HUES64 (cell line): ENCODE results near the gene ZNF585A.
A peak's percentile ranks its signal among the peaks of the same experiment; 100 is the strongest.
"Not testable (repeated sequence)": the region's sequence is repeated elsewhere in the genome, so short reads cannot be mapped to it uniquely, and the experiment has no call there.

Experiments
- H3K27ac ChIP-seq: 2 replicates; pipeline ENCODE4 v1.7.0; 2013; ENCODE audit warnings: low read depth, low read length, inconsistent platforms
- H3K27me3 ChIP-seq: 2 replicates; pipeline ENCODE4 v1.6.1; 2013; ENCODE audit warnings: mild to moderate bottlenecking, low read length; ENCODE audit not compliant: insufficient read depth
- H3K36me3 ChIP-seq: 2 replicates; pipeline ENCODE4 v1.6.1; 2013; ENCODE audit warnings: mild to moderate bottlenecking, low read length; ENCODE audit not compliant: insufficient read depth
- H3K4me1 ChIP-seq: 2 replicates; pipeline ENCODE4 v1.6.1; 2013; ENCODE audit warnings: mild to moderate bottlenecking, low read length, moderate library complexity; ENCODE audit not compliant: insufficient read depth
- H3K4me3 ChIP-seq: 2 replicates; pipeline ENCODE4 v1.5.1; 2013; ENCODE audit warnings: mild to moderate bottlenecking, low read length, moderate library complexity
- H3K9ac ChIP-seq: 2 replicates; pipeline ENCODE4 v1.6.1; 2013; ENCODE audit warnings: mild to moderate bottlenecking, low read depth, low read length
- H3K9me3 ChIP-seq: 2 replicates; pipeline ENCODE4 v1.6.1; 2013; ENCODE audit warnings: low read depth, low read length; ENCODE audit not compliant: insufficient read depth
- WGBS: fragments of 150-250, 120-280 bp; methylation state at CpG from one replicate; pipeline ENCODE4 v1.1.7; 2013; ENCODE audit warnings: missing lambda C conversion rate; 5-methylcytosine and 5-hydroxymethylcytosine counted together

ZNF585A gene

DNA sequence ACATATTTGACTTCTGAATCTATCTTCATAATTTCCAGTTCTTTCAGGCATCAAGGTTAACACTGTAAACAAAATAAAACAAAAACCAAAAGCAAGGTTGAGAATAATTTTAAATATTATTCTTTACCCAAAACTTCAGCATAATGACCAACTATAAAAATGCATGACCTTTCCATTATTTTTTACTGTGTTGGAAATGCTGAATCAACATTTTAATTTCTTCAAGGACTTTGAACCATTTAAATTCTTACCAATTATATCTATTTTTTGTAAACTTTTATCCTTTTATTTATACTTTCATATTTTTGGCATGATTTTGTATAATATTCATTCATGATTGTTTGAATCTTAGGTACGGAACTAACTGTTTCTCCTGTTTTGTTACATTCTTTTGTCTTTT is 6.9 kb downstream of the ZNF585A start:
- Histone ChIP-seq H3K9me3 (peaks cover 53% of the 10 kb centered on the region; the same call in 1 of the 2 replicates), H3K4me1 (no peaks in the 10 kb centered on the region), H3K36me3 (peaks cover 79% of the 10 kb centered on the region), H3K27ac (no peak overlapping the region), H3K27me3 (no peaks in the 10 kb centered on the region), H3K4me3 (no peak overlapping the region), H3K9ac (no peak overlapping the region)
- 100% methylated on average over 1 of the region's 1 CpG for WGBS

DNA sequence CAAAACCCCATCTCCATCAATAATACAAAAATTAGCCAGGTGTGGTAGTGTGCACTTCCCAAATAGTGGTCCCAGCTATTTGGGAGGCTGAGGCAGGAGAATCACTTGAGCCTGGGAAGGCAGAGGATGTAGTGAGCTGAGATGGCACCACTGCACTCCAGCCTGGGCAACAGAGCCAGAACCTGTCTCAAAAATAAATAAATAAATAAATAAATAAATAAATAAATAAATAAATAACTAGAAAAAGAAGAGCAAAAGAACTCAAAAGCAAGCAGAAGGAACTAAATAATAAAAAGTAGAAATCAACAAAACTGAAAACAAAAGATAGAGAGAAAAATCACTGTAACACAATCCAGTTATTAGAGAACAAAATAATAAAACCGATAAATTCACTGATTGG is 12.3 kb downstream of the ZNF585A start:
- Histone ChIP-seq H3K9me3 (peaks cover 93% of the 10 kb centered on the region), H3K4me1 (no peaks in the 10 kb centered on the region)

DNA sequence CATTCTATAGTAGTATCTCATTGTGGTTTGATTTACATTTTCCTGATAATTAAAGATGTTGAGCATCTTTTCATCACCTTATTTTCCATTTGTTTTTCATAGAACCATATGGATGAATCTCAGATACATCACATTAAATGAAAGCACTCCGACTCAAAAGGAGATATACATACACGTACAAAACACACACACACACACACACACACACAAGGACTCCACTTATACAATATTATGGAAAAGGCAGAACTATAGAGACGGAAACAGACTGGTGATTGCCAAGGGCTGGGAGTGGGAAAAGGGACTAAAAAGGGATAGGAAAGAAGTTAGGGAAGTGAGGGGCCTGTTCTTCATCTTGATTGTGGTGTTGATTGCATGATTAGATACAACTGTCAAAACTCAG is 24.3 kb downstream of the ZNF585A start:
- Histone ChIP-seq H3K36me3 (peaks cover 25% of the 10 kb centered on the region), H3K4me3 (no peak overlapping the region), H3K9me3 (peaks cover 83% of the 10 kb centered on the region), H3K27me3 (no peaks in the 10 kb centered on the region), H3K27ac (no peak overlapping the region), H3K9ac (no peak overlapping the region), H3K4me1 (no peaks in the 10 kb centered on the region)
- 95% methylated on average over 3 of the region's 3 CpGs for WGBS

More for the DNA sequence above, 12.3 kb downstream of the ZNF585A start:
- Histone ChIP-seq H3K9ac (no peak overlapping the region), H3K36me3 (peaks cover 69% of the 10 kb centered on the region), H3K27me3 (no peaks in the 10 kb centered on the region), H3K27ac (no peak overlapping the region), H3K4me3 (no peak overlapping the region)
- 100% methylated on average over 1 of the region's 1 CpG for WGBS

DNA sequence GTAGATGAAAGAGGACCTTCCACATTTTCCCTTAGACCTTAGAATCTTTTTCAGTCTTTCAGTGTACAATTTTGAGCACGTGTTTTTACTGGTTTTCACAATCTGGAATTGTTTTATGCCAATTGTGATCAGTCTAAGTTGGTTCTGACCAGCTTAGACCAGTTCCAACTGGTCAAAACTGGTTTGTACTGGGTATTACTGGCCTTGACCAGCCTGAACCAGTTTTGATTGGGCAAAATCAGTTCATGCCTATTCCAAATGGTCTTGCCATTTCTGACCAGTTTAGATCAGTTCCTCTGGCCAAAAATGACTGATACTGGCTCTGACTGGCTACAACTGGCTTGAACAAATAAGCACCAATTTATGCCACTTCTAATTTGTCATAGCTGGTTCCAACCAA is 36.4 kb downstream of the ZNF585A start:
- Histone ChIP-seq H3K9ac (no peak overlapping the region), H3K4me1 (no peaks in the 10 kb centered on the region), H3K27me3 (no peaks in the 10 kb centered on the region), H3K36me3 (no peaks in the 10 kb centered on the region), H3K4me3 (no peak overlapping the region), H3K9me3 (peaks cover 90% of the 10 kb centered on the region), H3K27ac (no peak overlapping the region)
- 0% methylated on average over 1 of the region's 1 CpG for WGBS

DNA sequence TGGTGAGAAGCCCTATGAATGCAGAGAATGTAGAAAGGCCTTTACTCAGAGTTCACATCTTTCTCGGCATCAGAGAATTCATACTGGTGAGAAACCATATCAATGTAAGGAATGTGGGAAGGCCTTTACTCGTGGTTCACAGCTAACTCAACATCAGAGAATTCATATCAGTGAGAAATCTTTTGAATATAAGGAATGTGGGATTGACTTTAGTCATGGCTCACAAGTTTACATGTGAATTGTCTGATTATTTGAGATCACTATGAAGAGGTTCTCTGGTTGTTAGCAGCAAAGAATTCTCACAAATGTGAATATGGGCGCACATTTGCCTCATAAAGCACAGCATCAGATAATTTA is 43.7 kb downstream of the ZNF585A start:
- H3K9ac ChIP-seq = no peak overlapping the region
- no peaks in the 10 kb centered on the region for H3K27me3 ChIP-seq
- peak overlapping the region; percentile 26; the same call in 1 of the 2 replicates for H3K4me3 ChIP-seq
- WGBS = 94% methylated on average over 2 of the region's 3 CpGs
- no peak overlapping the region for H3K27ac ChIP-seq
- H3K4me1 ChIP-seq = no peaks in the 10 kb centered on the region
- peaks cover 97% of the 10 kb centered on the region for H3K9me3 ChIP-seq
- H3K36me3 ChIP-seq = peaks cover 41% of the 10 kb centered on the region

DNA sequence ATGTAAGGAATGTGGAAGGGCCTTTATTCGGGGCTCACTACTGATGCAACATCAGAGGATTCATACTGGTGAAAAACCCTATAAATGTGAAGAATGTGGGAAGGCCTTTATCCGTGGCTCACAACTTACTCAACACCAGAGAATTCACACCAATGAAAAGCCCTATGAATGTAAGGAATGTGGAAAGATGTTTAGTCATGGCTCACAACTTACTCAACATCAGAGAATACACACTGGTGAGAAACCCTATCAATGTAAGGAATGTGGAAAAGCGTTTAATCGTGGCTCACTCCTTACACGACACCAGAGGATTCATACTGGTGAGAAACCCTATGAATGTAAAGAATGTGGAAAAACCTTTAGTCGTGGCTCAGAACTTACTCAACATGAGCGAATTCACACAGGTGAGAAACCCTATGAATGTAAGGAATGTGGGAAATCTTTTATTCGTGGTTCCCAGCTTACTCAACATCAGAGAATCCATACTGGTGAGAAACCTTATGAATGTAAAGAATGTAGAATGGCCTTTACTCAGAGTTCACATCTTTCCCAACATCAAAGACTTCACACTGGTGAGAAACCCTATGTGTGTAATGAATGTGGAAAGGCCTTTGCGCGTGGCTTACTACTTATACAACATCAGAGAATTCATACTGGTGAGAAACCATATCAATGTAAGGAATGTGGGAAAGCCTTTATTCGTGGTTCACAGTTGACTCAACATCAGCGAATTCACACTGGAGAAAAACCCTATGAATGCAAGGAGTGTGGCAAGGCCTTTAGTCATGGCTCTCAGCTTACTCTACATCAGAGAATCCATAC is 44.3 kb downstream of the ZNF585A start:
- H3K27ac ChIP-seq = no peak overlapping the region
- H3K9ac ChIP-seq = no peak overlapping the region
- H3K9me3 ChIP-seq = peaks cover 94% of the 10 kb centered on the region
- H3K36me3 ChIP-seq = peaks cover 41% of the 10 kb centered on the region
- no peaks in the 10 kb centered on the region for H3K27me3 ChIP-seq
- WGBS = 96% methylated on average over 8 of the region's 12 CpGs
- peak overlapping the region; percentile 8; the same call in 1 of the 2 replicates for H3K4me3 ChIP-seq
- no peaks in the 10 kb centered on the region for H3K4me1 ChIP-seq

DNA sequence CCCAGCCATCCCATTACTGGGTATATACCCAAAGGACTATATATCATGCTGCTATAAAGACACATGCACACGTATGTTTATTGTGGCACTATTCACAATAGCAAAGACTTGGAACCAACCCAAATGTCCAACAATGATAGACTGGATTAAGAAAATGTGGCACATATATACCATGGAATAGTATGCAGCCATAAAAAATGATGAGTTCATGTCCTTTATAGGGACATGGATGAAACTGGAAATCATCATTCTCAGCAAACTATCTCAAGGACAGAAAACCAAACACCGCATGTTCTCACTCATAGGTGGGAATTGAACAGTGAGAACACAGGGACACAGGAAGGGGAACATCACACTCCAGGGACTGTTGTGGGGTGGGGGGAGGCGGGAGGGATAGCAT is 50.4 kb downstream of the ZNF585A start:
- H3K36me3 ChIP-seq, H3K4me1 ChIP-seq, H3K27me3 ChIP-seq, H3K4me3 ChIP-seq, H3K27ac ChIP-seq, H3K9ac ChIP-seq: not testable (repeated sequence)
- no CpG with 5 or more reads among the region's 3 CpGs for WGBS
- peaks cover 42% of the 10 kb centered on the region for H3K9me3 ChIP-seq

DNA sequence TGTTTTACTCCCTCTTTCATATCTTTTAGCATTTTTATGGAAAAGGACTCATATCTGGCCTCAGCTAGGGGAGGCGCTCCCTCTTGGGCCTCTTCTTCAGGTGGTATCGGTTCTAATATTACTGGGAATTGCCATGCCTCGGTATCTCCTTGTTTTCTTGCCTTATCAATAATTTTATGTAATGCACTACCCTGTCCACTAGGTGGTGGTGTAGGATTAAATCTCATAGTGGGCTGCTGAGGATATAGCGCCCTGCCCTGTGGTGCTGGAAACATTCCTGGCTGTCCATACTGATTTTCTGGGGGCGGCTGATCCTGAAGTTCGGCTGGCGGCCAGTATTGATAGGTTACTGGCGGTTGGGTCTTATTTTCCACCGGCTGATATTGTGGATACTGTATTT is 58.5 kb downstream of the ZNF585A start:
- no peak overlapping the region for H3K4me3 ChIP-seq
- no peaks in the 10 kb centered on the region for H3K27me3 ChIP-seq
- no peak overlapping the region for H3K27ac ChIP-seq
- no peaks in the 10 kb centered on the region for H3K4me1 ChIP-seq
- H3K36me3 ChIP-seq = peaks cover 8% of the 10 kb centered on the region; the same call in 1 of the 2 replicates
- H3K9me3 ChIP-seq = peaks cover 58% of the 10 kb centered on the region
- no peak overlapping the region for H3K9ac ChIP-seq
- 97% methylated on average over 8 of the region's 9 CpGs for WGBS

DNA sequence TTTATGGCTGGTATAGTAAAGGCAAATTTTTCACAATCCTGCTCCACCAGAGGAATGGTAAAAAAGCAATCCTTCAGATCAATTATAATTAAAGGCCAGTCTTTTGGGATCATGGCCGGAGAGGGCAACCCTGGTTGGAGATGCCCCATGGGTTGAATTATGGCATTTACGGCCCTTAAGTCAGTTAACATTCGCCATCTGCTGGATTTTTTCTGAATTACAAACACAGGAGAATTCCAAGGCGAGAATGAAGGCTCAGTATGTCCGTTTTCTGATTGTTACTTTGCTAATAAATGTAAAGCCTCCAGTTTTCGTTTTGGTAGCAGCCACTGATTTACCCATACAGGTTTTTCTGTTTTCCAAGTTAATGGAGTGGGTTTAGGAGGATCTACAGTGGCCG is 60.7 kb downstream of the ZNF585A start:
- H3K27me3 ChIP-seq, H3K27ac ChIP-seq, H3K9ac ChIP-seq, H3K4me3 ChIP-seq, H3K4me1 ChIP-seq: not testable (repeated sequence)
- WGBS = 87% methylated on average over 7 of the region's 7 CpGs
- Histone ChIP-seq H3K36me3 (peaks cover 13% of the 10 kb centered on the region; the same call in 1 of the 2 replicates), H3K9me3 (peaks cover 77% of the 10 kb centered on the region)

DNA sequence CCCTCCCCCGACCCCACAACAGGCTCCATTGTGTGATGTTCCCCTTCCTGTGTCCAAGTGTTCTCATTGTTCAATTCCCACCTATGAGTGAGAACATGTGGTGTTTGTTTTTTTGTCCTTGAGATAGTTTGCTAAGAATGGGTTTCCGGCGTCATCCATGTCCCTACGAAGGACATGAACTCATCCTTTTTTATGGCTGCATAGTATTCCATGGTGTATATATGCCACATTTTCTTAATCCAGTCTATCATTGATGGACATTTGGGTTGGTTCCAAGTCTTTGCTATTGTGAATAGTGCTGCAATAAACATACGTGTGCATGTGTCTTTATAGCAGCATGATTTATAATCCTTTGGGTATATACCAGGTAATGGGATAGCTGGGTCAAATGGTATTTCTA is 68.4 kb downstream of the ZNF585A start:
- Histone ChIP-seq H3K9me3 (peaks cover 67% of the 10 kb centered on the region), H3K36me3 (peaks cover 30% of the 10 kb centered on the region)
- not testable (repeated sequence) for H3K9ac ChIP-seq, H3K27me3 ChIP-seq, H3K4me1 ChIP-seq, H3K27ac ChIP-seq, H3K4me3 ChIP-seq
- 87% methylated on average over 3 of the region's 5 CpGs for WGBS

DNA sequence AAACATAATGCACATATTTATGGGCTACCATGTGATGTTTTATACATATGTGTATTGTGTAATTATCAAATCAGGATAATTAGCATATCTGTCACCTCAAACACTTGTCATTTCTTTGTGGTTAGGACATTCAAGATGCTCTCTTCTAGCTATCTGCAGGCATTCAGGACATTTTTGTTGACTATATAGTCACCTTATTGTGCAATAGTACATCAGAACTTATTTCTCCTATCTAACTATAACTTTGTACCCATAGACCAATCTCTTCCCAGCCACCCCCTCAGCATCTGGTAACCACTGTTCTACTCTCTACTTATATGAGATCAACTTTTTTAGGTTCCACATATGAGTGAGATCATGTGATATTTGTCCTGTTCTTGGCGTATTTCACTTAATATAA is 73.9 kb downstream of the ZNF585A start:
- no peak overlapping the region for H3K27ac ChIP-seq

DNA sequence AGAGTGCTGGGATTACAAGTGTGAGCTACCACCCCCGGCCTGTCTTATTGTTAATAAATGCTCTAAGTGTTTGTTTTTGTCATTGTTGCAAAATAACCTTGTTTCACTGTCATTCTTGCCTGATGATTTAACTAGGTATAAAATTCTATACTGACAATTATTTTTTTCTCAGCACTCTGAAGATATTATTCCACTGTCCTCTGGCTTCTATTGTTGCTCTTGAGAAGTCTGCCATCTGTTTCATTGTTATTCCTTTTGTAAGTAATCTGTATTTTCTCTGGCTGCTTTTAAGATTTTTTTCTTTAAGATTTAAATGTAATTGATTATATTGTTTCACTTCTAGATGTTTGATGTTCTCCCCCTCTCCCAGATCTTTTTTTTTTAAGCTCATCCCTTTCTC is 76.6 kb downstream of the ZNF585A start:
- no peak overlapping the region for H3K27ac ChIP-seq
- H3K9me3 ChIP-seq = peaks cover 80% of the 10 kb centered on the region
- 100% methylated on average over 1 of the region's 1 CpG for WGBS
- H3K36me3 ChIP-seq = peaks cover 75% of the 10 kb centered on the region
- no peak overlapping the region for H3K4me3 ChIP-seq
- no peak overlapping the region for H3K9ac ChIP-seq
- H3K4me1 ChIP-seq = no peaks in the 10 kb centered on the region
- no peaks in the 10 kb centered on the region for H3K27me3 ChIP-seq

More for the DNA sequence above, 73.9 kb downstream of the ZNF585A start:
- Histone ChIP-seq H3K9me3 (peaks cover 87% of the 10 kb centered on the region), H3K27me3 (no peaks in the 10 kb centered on the region), H3K4me1 (no peaks in the 10 kb centered on the region), H3K36me3 (peaks cover 70% of the 10 kb centered on the region), H3K4me3 (no peak overlapping the region), H3K9ac (no peak overlapping the region)
- no CpG with 5 or more reads among the region's 1 CpG for WGBS
